Measurements from ENCODE around the gene HLA-E.
"Not testable (repeated sequence)": the region's sequence is repeated elsewhere in the genome, so short reads cannot be mapped to it uniquely, and the experiment has no call there.

Gene HLA-E

GRCh38 chr6:30481211-30481964, 7.9 kb upstream of the HLA-E start:
- no peak for DNase-seq

GRCh38 chr6:30481965-30482644, 7.2 kb upstream of the HLA-E start:
- DNase-seq, result peak; percentile 82

- DNase-seq, result no peak
Observed at GRCh38 chr6:30483677-30484279, 5.5 kb upstream of the HLA-E start.

- no peak for DNase-seq
Observed at GRCh38 chr6:30485236-30485635, 4.1 kb upstream of the HLA-E start.

GRCh38 chr6:30487926-30488325, 1.4 kb upstream of the HLA-E start:
- no peak for DNase-seq

- DNase-seq, result not testable (repeated sequence)
Observed at GRCh38 chr6:30488697-30489080, 620 bp upstream of the HLA-E start.

GRCh38 chr6:30490026-30490876, 942 bp downstream of the HLA-E start:
- peak; percentile 80 for DNase-seq

GRCh38 chr6:30491291-30491953, 2.1 kb downstream of the HLA-E start:
- DNase-seq, result not testable (repeated sequence)

- DNase-seq, result no peak
Observed at GRCh38 chr6:30491991-30492952, 3.0 kb downstream of the HLA-E start.

GRCh38 chr6:30493643-30494250, 4.4 kb downstream of the HLA-E start:
- no peak for DNase-seq

- DNase-seq, result no peak
Observed at GRCh38 chr6:30494291-30494861, 5.1 kb downstream of the HLA-E start.

- not testable (repeated sequence) for DNase-seq
Observed at GRCh38 chr6:30495060-30495459, 5.8 kb downstream of the HLA-E start.

GRCh38 chr6:30495993-30496392, 6.7 kb downstream of the HLA-E start:
- DNase-seq, result no peak

- not testable (repeated sequence) for DNase-seq
Observed at GRCh38 chr6:30497261-30497599, 7.9 kb downstream of the HLA-E start.

GRCh38 chr6:30497714-30498113, 8.4 kb downstream of the HLA-E start:
- no peak for DNase-seq

- not testable (repeated sequence) for DNase-seq
Observed at GRCh38 chr6:30498705-30499104, 9.4 kb downstream of the HLA-E start.

- DNase-seq, result no peak
Observed at GRCh38 chr6:30500421-30501355, 11.4 kb downstream of the HLA-E start.

- DNase-seq, result no peak
Observed at GRCh38 chr6:30507849-30508827, 18.8 kb downstream of the HLA-E start.

All from activated CD4-positive, CD25-positive, alpha-beta regulatory T cell treated with anti-CD3 and anti-CD28 coated beads, Interleukin-2, amount 50 U/mL, for 72 hours (primary cell).